Measurements from ENCODE around the gene AATF. TPM values are rescaled to one million over a fixed set of nuclear protein-coding genes. Genes with fewer than 3 reads are reported as not detected.

Gene AATF
- polyA plus RNA-seq, 2 of the 4 experiments (the other 2 are of a cell fraction), result 51.9 to 120 TPM

- ATAC-seq (no peak), DNase-seq (ENCODE audit: low read depth in 1 of 2, low spot score in 1 of 2) (no peak), FAIRE-seq (no peak)
- ChIA-PET POLR2A (no interaction called here), CTCF (interaction anchor here (1.1 to 2.0 kb wide), 3 partner anchors 9 to 53 kb away, joined by 3 to 7 read pairs (median 6); no protein-coding TSS in a partner anchor)
- H3K4me3 ChIP-seq, result no peak overlapping the region
- H3K4me2 ChIP-seq, result no peak overlapping the region
- TF ChIP-seq RAD21 (conservative IDR thresholded peaks at IDR 0.05 in 1 of 2, IDR thresholded peaks at IDR 0.05 in 1 of 2) (no peak), HDAC2 (IDR thresholded peaks at IDR 0.05) (no peak), EHMT2 (IDR thresholded peaks at IDR 0.05; ENCODE audit: low read depth) (no peak), KDM1A (IDR thresholded peaks at IDR 0.05; ENCODE audit: low read depth) (no peak), SREBF2 (IDR thresholded peaks at IDR 0.05) (no peak), RCOR1 (IDR thresholded peaks at IDR 0.05; ENCODE audit: low read depth, low read length) (no peak), ELK1 (IDR thresholded peaks at IDR 0.05; ENCODE audit: low read depth, low read length) (no peak), MAX (IDR thresholded peaks at IDR 0.05) (no peak), ZC3H11A (IDR thresholded peaks at IDR 0.05) (no peak), CTCF (IDR thresholded peaks at IDR 0.05) (no peak), CEBPB (IDR thresholded peaks at IDR 0.05) (no peak), HOXB13 (CRISPR knock-in tag; IDR thresholded peaks at IDR 0.05; ENCODE audit: low read depth) (no peak), JUN (IDR thresholded peaks at IDR 0.05) (no peak), FOSB (CRISPR knock-in tag; IDR thresholded peaks at IDR 0.05) (no peak), RFX5 (IDR thresholded peaks at IDR 0.05) (no peak)
- H3K9me3 ChIP-seq, result peaks cover 14% of the 10 kb centered on the region; the same call in 1 of the 3 replicates
- H3K27ac ChIP-seq, result no peak overlapping the region
- 92% methylated on average over 3 of the region's 3 CpGs for WGBS (ENCODE audit: missing lambda C conversion rate)
- H3K4me1 ChIP-seq, result no peaks in the 10 kb centered on the region
Observed at GRCh38 chr17:36994438-36994837, 45.7 kb downstream of the AATF start.

- H3K9me3 ChIP-seq, result peaks cover 28% of the 10 kb centered on the region
- TF ChIP-seq CBX8 (IDR thresholded peaks at IDR 0.05) (no peak), ESRRA (IDR thresholded peaks at IDR 0.05; ENCODE audit: borderline replicate concordance, low read length) (no peak)
- ChIA-PET POLR2A (no interaction called here), CTCF (interaction anchor here (1.4 kb wide), 1 partner anchor 48 kb away, joined by 6 read pairs; no protein-coding TSS in a partner anchor)
- WGBS (ENCODE audit: missing lambda C conversion rate), result 96% methylated on average over 2 of the region's 2 CpGs
- no peak for ATAC-seq
- H3K4me2 ChIP-seq, result no peak overlapping the region
- no peak for DNase-seq (ENCODE audit: low read depth in 1 of 2, low spot score in 1 of 2)
- H3K4me3 ChIP-seq, result no peak overlapping the region
- H3K4me1 ChIP-seq, result no peaks in the 10 kb centered on the region
- H3K27ac ChIP-seq, result no peak overlapping the region
- no peak for FAIRE-seq
Observed at GRCh38 chr17:36999471-36999870, 50.7 kb downstream of the AATF start.

- 84% methylated on average over 4 of the region's 4 CpGs for WGBS (ENCODE audit: missing lambda C conversion rate)
- Histone ChIP-seq H3K4me3 (no peak overlapping the region), H3K27ac (no peak overlapping the region), H3K9me3 (no peaks in the 10 kb centered on the region), H3K4me2 (no peak overlapping the region), H3K4me1 (no peaks in the 10 kb centered on the region)
- CTCF ChIA-PET, result interaction anchor here (0.6 to 3.1 kb wide), 5 partner anchors 24 to 347 kb away, joined by 3 to 17 read pairs (median 3); no protein-coding TSS in a partner anchor
- ATAC-seq, result no peak
- FAIRE-seq, result no peak
- TF ChIP-seq FOSL2 (IDR thresholded peaks at IDR 0.05) (no peak), FOSL2 (CRISPR knock-in tag; IDR thresholded peaks at IDR 0.05) (no peak), HDAC2 (IDR thresholded peaks at IDR 0.05) (no peak), CHD4 (IDR thresholded peaks at IDR 0.05; ENCODE audit: borderline replicate concordance) (no peak), CBX2 (IDR thresholded peaks at IDR 0.05; ENCODE audit: borderline replicate concordance, low read depth) (no peak), MAX (IDR thresholded peaks at IDR 0.05) (no peak), FOSB (CRISPR knock-in tag; IDR thresholded peaks at IDR 0.05) (no peak), ZNF302 (CRISPR knock-in tag; IDR thresholded peaks at IDR 0.05) (no peak), PBX3 (IDR thresholded peaks at IDR 0.05) (no peak), REST (IDR thresholded peaks at IDR 0.05) (no peak), TP53 (CRISPR knock-in tag; IDR thresholded peaks at IDR 0.05) (no peak)
- DNase-seq (ENCODE audit: low read depth in 1 of 2, low spot score in 1 of 2), result no peak
- POLR2A ChIA-PET, result no interaction called here
Observed at GRCh38 chr17:37016780-37017179, 68.0 kb downstream of the AATF start.
